ENCODE data around the gene ASPA.
"Not testable (repeated sequence)": the region's sequence is repeated elsewhere in the genome, so short reads cannot be mapped to it uniquely, and the experiment has no call there.

Gene ASPA

DNA sequence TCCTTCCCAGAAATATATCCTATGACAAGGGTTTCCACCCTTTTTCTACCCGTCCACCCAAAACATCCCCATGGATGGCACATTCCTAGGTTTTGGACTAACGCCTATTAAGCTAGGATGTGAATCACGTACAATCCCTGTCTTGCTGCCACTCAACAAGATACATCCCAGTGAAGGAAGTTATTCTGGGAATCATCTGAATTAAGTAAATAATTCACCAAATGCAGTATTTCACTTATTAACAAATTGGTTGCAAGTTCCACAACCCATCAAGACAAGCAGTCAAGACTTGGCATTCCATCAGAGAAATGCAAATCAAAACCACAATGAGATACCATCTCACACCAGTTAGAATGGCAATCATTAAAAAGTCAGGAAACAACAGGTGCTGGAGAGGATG, 32.1 kb downstream of the ASPA start:
- no peak for DNase-seq (ENCODE audit: low read depth)

DNA sequence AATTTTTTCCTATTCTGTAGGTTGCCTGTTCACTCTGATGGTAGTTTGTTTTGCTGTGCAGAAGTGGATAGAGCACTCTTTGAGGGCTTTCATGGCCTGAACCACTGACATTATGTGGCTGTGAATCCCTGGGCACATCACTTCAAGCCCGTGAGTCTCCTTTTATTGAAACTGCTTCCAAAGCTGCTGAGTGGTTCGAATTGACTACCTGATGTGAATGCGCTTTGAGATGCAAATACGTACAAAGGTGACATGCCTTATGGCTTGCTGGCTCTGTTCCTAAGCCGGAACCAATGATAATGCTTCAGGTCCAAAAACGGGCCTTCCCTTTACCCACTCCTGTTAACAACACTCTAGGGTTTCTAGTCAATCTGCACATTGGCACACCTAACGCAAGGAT, 34.3 kb downstream of the ASPA start:
- no peak for DNase-seq (ENCODE audit: low read depth)

DNA sequence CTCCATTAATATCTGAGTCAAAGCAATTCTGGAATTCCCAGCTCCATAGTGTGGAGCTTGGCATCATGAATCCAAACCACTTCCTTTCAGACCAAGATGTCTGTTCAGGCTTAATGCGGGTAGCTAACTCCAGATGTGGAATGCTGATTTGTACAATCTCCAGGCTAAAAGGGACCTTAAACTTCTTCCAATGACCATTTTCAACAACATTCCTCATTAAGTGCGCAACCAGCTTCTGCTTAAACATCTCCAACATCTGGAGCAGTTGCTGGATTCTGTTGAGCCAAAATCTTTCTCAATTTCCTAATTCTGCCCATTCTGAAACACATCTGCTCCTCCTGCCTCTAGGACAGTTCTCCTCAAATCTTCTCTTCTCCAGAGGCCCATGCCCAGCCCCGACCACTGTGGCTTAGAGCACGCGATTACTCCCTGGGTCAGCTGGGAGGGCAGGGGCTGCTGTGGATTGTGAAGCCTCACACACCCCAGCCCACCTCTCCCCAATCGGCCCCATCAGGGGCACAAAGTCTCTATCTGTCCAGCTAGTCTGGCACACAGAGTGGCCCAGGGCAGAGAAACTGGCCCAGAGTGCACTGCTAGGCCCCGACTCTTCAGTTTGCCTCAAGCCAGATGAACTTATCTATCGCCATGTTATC, 36.2 kb downstream of the ASPA start:
- no peak for DNase-seq (ENCODE audit: low read depth)

DNA sequence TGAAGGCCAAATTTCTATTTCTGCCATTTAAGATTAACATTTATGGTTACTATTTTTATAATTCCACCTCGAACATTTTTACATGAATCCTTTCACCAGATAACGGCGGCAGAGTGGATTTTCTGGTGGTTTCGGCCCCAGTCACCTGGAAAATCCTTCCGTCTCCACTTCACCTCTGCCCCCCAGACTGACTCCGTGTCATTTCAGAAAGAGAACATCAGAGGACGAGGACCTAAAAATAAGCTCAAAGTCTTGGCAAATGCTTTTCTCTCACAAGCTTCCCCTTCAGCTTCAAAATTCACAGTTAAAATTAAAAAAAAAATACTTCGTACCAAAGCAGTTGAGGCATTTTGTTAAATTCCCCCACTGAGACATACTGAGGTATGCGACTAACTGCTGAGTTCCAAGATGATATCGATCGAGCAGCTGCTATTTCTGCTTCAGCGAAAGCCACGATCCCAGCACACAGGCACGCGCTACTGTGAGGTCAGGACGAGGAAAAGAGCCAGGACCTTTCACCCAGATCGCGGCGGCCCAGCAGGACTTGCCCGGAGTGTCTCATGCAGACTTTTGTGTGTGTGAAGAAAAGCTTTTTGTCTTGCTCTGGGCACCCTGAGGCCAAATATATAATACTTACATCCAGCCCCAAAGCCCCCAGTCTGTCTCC, 36.8 kb downstream of the ASPA start:
- no peak for DNase-seq (ENCODE audit: low read depth)

DNA sequence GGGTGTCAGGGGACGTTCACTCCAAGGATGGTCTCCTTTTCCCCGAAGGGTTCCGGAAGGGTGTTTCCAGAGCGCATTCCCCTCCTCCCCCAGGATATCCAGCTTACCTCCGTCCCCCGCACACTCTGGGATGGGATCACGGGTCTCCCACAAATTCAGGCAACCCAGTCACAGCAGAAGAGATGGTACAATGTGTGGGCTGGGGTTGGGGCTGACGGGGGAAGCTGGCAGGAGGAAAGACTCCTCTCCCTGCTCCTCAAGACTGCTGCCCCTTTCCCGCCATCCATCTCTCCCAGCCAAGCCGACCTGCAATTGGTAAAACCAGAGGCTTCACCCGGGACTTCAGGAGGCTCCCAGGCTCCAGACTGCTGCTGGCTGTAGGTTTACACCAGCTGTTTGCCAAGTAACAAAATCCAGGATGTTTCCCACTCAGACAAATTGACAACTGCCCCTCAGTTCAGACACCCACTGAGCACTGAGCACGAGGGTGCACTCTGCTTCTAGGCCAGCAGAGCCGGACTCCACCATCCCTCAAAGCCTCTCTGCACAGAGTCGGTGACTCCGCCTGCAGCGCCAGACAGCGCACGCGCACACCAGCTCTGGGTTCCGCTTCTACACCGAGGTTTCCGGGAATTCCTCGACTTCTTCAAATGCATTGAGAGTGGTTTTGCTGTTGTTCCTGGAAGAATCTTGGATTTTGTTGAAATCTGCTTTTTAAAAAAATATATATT, 37.7 kb downstream of the ASPA start:
- no peak for DNase-seq (ENCODE audit: low read depth)

DNA sequence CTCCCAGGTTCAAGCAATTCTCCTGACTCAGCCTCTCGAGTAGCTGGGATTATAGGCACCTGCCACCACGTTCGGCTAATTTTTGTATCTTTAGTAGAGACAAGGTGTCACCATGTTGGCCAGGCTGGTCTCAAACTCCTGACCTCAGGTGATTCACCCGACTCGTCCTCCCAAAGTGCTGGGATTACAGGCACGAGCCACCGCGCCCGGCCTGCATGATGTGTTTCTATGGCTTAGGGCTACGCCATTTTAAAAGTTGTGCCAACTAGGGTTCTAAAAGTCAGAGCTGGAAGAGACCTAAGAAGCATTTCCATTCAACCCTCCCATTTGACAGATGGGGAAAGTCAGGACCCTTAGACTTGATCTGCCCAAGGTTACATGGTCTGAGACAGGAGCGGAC, 38.4 kb downstream of the ASPA start:
- not testable (repeated sequence) for DNase-seq (ENCODE audit: low read depth)

DNA sequence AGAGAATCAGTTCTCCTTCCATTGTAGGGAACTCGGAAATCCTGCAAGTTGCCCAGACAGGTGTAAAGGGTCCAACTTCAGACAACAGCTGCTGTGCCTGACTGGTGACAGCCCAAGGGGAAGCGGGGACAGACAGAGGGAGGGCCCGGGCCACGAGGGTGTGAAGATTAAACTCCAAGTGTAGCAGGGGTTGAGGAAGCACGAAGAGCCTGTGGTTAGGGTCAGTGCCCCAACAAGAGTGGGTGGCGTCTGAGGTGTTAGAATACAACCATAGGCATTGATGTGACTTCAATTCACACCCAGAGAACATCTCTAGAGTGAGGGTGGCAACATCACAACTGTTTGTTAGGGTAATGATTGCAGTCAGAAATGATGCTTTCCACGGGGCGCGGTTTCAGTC, 39.1 kb downstream of the ASPA start:
- DNase-seq (ENCODE audit: low read depth): no peak

DNA sequence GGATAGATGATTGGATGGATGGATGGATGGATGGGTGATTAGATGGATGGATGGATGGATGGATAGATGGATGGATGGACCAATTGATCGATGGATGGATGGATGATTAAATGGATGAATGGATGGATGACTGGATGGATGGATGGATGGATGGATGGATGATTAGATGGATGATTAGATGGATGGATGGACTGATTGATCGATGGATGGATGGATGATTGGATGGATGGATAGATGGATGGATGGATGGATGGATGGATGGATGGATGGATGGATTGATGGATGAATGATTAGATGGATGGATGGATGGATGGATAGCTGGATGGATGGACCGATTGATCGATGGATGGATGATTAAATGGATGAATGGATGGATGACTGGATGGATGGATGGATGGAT, 43.7 kb downstream of the ASPA start:
- not testable (repeated sequence) for DNase-seq (ENCODE audit: low read depth)

DNA sequence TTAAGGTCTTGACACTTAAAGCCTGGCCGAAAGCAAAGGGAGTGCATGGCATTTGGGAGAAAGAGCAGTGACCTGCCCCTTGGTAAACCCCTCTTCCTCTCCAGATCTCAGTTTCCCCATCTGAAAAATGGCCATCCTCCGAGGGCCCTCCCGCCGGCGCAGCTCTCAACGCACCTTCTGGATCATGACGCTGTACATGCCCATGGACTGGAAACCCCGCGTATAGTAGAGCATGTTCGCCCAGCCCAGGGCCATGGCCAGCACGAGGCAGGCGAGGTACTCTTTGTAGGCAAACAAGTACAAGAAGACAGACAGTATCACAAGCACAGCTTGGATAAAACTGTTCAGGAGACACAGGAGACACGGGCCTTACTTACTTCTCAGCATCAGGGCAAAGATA, 48.2 kb downstream of the ASPA start:
- no peak for DNase-seq (ENCODE audit: low read depth)

DNA sequence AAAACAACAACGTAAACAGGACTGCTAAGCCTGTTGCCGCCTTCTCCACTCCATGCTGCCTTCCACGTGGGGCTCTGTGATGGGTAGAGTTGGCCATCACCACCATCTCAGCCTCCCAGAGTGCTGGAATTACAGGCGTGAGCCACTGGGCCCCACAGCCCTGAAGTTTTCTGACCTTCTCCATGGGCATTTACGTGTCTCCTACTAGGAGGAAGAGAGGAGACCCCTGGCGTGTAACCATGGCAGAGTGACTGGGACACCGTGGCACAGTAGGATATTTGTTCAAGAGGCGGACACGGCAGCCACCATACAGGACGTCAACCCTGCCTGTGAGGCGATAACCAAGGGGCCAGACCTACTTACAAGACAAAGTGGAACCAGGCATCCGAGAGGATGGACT, 50.7 kb downstream of the ASPA start:
- no peak for DNase-seq (ENCODE audit: low read depth)

DNA sequence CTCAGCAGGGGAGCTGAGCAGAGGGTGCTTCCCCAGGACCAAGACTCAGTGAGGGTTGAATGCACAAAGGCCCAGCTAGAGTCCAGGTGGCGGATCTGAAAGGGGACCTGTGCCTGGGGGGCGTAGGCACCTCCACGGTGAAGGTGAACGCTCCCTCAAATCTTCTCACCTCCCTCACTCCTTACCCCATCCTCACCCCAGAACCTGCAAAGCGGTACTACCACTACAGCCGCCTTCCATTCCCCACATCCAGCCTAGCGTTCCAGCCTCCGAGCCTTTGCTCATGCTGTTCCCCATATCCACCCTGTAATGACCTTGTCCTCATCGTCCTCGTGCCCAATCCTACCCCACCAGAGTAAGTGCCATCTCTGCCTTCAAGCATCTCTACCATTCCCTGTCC, 51.2 kb downstream of the ASPA start:
- no peak for DNase-seq (ENCODE audit: low read depth)

DNA sequence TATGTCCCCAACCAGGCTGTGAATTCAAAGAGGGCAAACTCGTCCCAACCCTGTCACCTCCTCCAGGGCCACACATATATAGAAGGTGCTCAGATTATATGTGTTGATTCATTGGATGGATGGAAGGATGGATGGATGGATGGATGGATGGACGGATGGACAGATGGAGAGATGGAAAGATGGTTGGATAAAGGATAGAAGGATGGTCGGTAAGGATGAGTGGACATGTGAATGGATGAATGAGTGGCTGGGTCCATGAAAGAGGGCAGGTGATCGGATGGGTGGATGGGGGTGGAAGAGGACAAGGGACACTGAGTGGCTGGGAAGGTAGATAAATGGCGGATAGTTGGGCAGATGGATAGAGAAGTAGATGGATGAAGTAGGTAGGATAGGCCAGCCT, 51.7 kb downstream of the ASPA start:
- no peak for DNase-seq (ENCODE audit: low read depth)

DNA sequence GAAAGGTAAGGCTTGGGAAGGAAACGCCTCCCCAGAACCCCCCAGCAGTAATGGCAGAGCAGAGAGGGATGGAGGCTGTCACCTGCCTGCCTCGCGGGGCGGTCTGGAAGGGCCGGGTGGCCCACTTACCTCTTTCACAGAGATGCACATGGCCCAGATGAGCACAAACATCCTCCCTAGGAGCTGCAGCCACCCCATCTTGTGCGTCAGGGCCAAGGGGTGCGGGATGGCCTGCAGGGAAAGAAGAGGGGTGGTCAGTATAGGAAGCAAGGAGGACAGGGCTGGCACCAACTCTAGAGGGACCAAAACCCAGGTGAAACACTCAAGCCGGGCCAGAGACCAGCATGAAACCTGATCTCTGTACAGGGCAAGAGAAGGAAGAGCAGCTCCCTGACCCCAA, 52.1 kb downstream of the ASPA start:
- DNase-seq (ENCODE audit: low read depth): no peak

DNA sequence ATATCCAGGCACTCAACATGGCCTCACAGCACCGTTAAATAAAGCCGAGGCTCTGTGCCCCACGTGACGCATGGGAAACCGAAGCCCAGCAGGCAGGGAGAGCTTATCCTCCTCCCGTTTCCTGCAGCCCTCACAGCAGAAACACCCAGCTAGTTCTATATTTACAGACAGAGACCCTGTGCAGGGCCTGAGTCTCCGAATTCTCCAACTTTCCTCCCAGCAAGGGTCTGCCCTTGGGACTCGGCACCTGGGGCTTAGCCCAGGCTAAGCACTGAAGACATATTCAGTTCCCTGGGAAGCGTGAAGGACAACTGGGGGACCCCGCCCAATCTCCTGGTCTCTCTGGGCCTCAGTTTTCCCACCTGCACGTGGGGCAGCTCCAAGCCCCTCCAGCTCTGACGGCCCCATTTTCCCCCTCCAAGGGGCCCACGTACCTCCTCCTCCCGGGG, 52.6 kb downstream of the ASPA start:
- DNase-seq (ENCODE audit: low read depth): no peak

DNA sequence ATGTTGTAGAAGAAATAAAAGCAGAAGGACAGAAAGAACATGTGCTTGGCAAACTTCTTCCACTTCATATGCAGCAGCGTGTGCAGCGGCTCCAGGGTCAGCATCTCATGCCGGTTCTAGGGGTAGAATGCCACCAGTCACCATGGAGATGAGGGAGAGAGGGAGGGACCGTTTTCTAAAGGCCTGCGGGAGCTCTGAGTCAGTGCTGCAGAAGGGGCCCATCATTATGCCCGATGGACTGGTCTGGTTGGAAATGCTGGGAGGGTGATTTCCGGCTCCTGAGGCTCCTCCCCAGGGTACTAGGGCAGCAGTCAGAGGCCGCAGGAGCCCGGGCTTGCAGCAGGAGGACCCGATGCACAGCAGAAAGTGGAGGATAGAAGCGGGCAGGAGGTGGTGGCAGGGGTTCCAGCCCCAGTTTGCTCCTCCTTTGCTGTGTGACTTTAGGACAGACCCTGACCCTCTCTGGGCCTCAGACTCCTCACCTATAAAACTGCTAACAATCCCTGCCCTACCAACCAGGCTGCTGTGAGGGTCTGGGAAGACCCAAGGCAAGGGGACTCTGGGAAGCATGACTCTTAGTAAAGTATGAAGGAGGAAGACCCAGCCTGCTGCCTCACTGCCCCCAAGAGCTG, 53.2 kb downstream of the ASPA start:
- DNase-seq (ENCODE audit: low read depth): no peak

DNA sequence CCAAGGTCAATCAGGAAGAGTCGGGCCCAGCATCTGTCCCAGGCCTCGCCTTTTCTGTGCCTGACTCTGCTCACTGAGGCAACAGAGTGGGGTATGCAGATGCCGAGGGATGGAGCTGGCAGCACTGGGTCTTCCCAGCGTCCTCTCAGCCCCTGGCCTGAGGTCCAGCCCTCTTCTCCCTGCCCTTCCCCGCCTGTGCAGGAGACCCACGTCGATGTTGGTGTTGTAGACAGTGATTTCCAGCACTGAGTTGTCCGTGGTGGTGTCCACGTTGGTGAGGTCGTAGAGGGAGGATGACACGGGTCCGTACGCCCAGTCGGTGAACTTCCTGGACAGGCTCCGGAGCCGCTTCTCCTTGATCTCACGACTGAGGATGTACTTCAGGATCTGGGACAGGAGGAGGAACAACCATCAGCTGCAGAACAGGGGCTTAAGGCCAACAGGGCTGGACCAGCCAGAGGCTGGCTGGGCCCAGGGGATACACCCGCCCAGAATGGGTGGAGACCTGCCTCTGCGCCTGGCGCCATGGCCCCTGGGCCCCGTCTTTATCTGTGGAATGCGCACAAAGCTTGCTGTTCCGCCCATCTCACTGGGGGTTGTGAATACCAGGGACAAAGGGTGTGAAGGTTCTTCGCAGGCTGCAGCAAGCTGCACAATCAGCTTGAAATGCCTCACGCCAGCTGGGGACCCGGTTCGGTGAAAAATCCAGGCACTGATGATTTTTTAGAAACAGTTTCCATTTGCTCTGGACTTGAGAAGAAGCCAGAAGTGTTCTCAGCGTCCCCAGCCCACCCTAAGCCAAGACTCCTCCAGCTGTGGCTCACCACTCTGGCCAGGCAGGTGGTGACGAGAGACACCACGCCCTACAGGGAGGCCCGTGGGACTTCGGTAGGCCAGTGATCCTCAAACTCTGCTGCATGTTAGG, 54.3 kb downstream of the ASPA start:
- no peak for DNase-seq (ENCODE audit: low read depth)

DNA sequence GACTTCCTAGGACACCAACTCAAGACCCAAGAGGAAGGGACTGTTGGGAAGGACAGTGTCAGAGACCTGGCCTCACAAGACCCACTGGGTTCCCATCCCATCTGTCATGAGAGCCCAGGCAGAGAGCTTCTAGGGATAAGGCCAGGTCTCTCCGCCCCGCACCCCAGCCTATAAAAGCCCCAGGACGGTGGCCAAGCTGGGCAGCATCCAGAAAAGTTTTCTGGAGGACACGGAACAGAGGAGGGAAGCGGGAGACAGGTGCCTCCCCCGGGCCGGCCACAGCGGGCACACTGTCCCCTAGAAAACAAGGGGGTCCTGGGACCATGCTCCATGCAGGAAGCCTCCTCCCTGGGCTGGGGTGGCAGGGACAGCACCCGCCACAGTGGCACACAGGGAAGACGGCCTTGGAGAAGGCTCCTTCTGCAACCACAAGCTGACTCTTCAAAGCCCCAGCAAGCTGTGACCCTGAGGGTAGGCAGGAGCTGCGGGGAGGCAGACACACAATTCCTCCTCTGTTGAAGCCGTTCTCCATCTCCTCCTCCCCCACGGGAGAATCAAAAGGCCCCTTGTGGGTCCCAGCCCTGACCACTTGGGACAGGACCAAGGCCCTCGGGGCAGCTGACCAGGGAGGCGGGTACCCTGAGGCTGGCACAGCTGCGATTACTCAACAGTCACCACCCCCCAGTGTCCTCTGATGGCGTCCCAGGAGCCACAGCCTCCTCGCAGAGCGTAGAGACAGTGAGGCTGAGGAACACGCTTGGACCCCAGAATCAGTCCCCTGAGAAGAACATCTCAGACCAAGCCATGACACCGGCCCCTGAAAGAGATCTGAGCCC, 55.7 kb downstream of the ASPA start:
- DNase-seq (ENCODE audit: low read depth): no peak

DNA sequence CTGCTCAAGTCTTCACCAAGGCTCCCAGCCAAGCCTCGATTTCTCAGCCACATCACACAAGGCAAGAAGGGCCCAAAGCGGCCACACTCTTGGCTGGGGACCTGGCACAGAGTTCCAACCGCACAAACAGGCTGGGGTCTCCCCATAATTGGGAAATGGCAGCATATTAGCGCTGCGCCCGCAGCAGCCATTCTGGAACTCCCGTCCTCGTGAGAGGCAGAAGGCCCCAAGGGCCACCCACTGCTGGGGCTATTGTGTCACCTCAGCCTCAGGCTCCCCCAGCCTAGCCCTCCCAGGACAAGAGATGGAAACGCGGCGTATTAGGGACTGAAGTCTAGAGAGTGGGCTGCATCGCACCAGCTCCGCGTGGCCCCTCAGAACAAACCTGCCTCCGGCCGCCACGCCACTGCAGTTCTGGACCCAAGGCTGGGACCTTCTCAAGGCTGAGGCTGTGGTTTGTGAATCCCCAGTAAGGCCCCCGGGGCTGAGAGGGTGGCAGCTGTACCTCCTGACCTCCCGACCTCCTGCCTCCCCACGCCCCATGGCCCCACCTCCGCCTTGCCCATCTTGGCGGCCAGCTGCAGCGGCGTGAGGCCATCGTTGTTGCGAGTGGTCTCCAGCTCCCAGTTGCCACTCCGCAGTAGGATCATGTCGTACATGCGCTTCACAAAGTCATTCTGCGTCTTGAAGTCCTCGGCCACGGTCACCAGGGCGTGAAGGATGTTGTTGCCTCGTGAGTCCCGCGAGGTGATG, 56.5 kb downstream of the ASPA start:
- no peak for DNase-seq (ENCODE audit: low read depth)

DNA sequence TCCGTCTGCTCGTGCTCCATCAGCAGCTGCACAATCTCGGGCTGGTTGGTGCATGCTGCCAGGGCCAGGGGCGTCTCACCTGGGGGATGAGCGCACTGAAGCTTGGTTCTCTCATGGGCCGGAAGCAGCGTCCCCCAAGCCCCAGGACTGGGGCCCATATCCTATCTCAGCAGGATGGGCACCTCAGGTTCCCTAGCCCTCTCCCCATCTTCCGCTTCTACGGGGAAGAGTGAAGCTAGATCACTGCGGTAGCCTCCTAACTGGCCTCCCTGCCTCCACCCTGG, 57.0 kb downstream of the ASPA start:
- DNase-seq (ENCODE audit: low read depth): no peak

DNA sequence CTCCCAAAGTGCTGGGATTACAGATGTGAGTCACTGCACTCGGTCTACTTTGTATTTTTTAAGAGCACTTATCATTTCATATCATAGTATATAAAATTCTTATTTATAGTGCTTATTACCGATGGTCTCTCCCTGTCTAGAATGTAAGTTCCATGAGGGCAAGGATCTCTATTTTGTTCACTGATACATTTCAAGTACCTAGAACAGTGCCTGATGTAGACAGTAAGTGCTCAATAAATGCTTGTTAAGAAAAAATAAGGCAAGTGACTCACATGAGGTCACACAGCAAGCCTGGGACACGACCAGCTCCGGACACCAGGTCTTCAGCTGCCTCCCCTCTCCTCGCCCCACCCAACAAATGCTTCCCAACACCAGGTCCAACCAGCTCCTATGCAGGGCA, 58.0 kb downstream of the ASPA start:
- DNase-seq (ENCODE audit: low read depth): no peak

DNA sequence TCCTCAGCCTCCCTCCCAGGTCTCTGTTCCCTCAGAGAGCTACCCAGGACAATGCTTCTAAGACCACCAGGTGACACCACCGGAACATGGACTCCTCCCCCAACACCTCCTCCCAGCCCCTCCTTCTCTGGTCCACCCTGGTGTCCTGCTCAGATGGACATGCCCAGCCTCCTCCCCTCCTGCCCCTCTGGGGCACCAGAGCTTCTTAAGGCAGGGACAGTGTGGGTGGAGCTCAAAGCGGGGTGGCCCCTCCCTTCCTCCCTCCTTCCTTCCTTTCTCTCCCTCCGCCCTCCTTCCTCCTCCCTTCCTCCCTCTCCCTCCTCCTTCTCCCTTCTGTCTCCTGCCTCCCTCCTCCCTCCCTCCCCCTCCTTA, 59.1 kb downstream of the ASPA start:
- no peak for DNase-seq (ENCODE audit: low read depth)

Measured in activated T-cell treated with anti-CD3 and anti-CD28 coated beads for 24 hours (primary cell).